ENCODE results near the gene TTC4. TPM values are rescaled to one million over a fixed set of nuclear protein-coding genes. Genes with fewer than 3 reads are reported as not detected.

The TTC4 gene
- total and polyA plus RNA-seq, 2 experiments from 2014 or later, result 25.1 to 33.6 TPM

- H3K27ac ChIP-seq (ENCODE audit: low read depth), result no peak overlapping the region
- Mint-ChIP-seq H3K9me3 (peaks cover 3% of the 10 kb centered on the region; the same call in 2 of the 3 replicates), H3K4me1 (peaks cover 7% of the 10 kb centered on the region; the same call in 2 of the 3 replicates), H3K27ac (no peak overlapping the region), H3K36me3 (ENCODE audit: low read depth) (no peaks in the 10 kb centered on the region), H3K4me3 (no peak overlapping the region), H3K27me3 (ENCODE audit: insufficient read depth, low read depth, poor library complexity) (peaks cover 5% of the 10 kb centered on the region)
- no peaks in the 10 kb centered on the region for H3K4me1 ChIP-seq (ENCODE audit: insufficient read depth)
- no peaks in the 10 kb centered on the region for H4K20me1 ChIP-seq (replicated peaks; ENCODE audit: insufficient read depth)
- H3K36me3 ChIP-seq (ENCODE audit: insufficient read depth), result no peaks in the 10 kb centered on the region
- H2AFZ ChIP-seq, result no peak overlapping the region
- DNase-seq (ENCODE audit: low spot score) (no peak), ATAC-seq (peak; percentile 65)
- no peaks in the 10 kb centered on the region for H3K27me3 ChIP-seq (ENCODE audit: insufficient read depth)
- no peaks in the 10 kb centered on the region for H3F3A ChIP-seq (replicated peaks; ENCODE audit: low read depth)
- no peak overlapping the region for H3K4me3 ChIP-seq
- no peaks in the 10 kb centered on the region for H3K79me2 ChIP-seq (replicated peaks; ENCODE audit: insufficient read depth)
- no peak overlapping the region for H3K4me2 ChIP-seq
- TF ChIP-seq CTCF (conservative IDR thresholded peaks at IDR 0.05; ENCODE audit: low read depth in 2 of 2) (peak in 1 of 2 experiments; percentile 39; a peak in 2 of 4 replicates), EZH2 (IDR thresholded peaks at IDR 0.05; ENCODE audit: low read depth, unreplicated experiment) (no peak)
- no peaks in the 10 kb centered on the region for H3K9me2 ChIP-seq (ENCODE audit: insufficient read depth)
These were observed 47.1 kb upstream of the TTC4 start for GRCh38 chr1:54668567-54668966.

- Mint-ChIP-seq H3K27me3 (ENCODE audit: insufficient read depth, low read depth, poor library complexity) (peaks cover 5% of the 10 kb centered on the region), H3K9me3 (no peaks in the 10 kb centered on the region), H3K4me3 (no peak overlapping the region), H3K36me3 (ENCODE audit: low read depth) (no peaks in the 10 kb centered on the region), H3K4me1 (peaks cover 7% of the 10 kb centered on the region; the same call in 2 of the 3 replicates), H3K27ac (no peak overlapping the region)
- Histone ChIP-seq H3K4me1 (ENCODE audit: insufficient read depth) (no peaks in the 10 kb centered on the region), H3K27me3 (ENCODE audit: insufficient read depth) (no peaks in the 10 kb centered on the region), H4K20me1 (replicated peaks; ENCODE audit: insufficient read depth) (no peaks in the 10 kb centered on the region), H3K27ac (ENCODE audit: low read depth) (no peak overlapping the region), H2AFZ (0 out of 2 replicates have a peak overlapping the region, but pooled peaks have one; percentile 43), H3K36me3 (ENCODE audit: insufficient read depth) (no peaks in the 10 kb centered on the region), H3K4me3 (no peak overlapping the region), H3K4me2 (no peak overlapping the region), H3K9me2 (ENCODE audit: insufficient read depth) (no peaks in the 10 kb centered on the region), H3K79me2 (replicated peaks; ENCODE audit: insufficient read depth) (no peaks in the 10 kb centered on the region), H3F3A (replicated peaks; ENCODE audit: low read depth) (no peaks in the 10 kb centered on the region)
- peak; percentile 95 for ATAC-seq
- TF ChIP-seq REST (IDR thresholded peaks at IDR 0.05; ENCODE audit: unreplicated experiment) (no peak), EZH2phosphoT487 (IDR thresholded peaks at IDR 0.05; ENCODE audit: unreplicated experiment) (no peak), STAT1 (IDR thresholded peaks at IDR 0.05; ENCODE audit: unreplicated experiment) (no peak), CTCF (conservative IDR thresholded peaks at IDR 0.05; ENCODE audit: low read depth in 2 of 2) (peak; percentile 82 to 98), ZNF331 (CRISPR knock-in tag; IDR thresholded peaks at IDR 0.05; ENCODE audit: low read depth) (no peak)
- DNase-seq (ENCODE audit: low spot score), result peak; percentile 86
These were observed 43.6 kb upstream of the TTC4 start for GRCh38 chr1:54671985-54672608.

All from GM23338 (cell line).